Keratinocyte (primary cell): Measurements from ENCODE around the gene GLUD1.

Experiments
- EZH2 ChIP-seq: IDR thresholded peaks from one replicate; pipeline ENCODE4 v1.6.1; 2012; ENCODE audit warnings: inconsistent platforms, mild to moderate bottlenecking, low read length, moderate library complexity
- TF ChIP-seq, protein P1 (sequence below), 3 experiments: IDR thresholded peaks in 1 of 3; conservative IDR thresholded peaks in 1 of 3; optimal IDR thresholded peaks in 1 of 3; 2 replicates in 2 of 3; 3 replicates in 1 of 3; pipeline versions ENCODE3 to v1.5.1; 2011; ENCODE audit warnings: low read length in 3 of 3, mild to moderate bottlenecking in 3 of 3, moderate library complexity in 2 of 3, control low read depth in 1 of 3, inconsistent platforms in 1 of 3; ENCODE audit not compliant: insufficient read depth in 2 of 3; ENCODE audit errors: extremely low read depth in 1 of 3

GRCh38 chr10:87093632-87094372 lies 841 bp downstream of the GLUD1 start:
- TF ChIP-seq, protein P1, sequence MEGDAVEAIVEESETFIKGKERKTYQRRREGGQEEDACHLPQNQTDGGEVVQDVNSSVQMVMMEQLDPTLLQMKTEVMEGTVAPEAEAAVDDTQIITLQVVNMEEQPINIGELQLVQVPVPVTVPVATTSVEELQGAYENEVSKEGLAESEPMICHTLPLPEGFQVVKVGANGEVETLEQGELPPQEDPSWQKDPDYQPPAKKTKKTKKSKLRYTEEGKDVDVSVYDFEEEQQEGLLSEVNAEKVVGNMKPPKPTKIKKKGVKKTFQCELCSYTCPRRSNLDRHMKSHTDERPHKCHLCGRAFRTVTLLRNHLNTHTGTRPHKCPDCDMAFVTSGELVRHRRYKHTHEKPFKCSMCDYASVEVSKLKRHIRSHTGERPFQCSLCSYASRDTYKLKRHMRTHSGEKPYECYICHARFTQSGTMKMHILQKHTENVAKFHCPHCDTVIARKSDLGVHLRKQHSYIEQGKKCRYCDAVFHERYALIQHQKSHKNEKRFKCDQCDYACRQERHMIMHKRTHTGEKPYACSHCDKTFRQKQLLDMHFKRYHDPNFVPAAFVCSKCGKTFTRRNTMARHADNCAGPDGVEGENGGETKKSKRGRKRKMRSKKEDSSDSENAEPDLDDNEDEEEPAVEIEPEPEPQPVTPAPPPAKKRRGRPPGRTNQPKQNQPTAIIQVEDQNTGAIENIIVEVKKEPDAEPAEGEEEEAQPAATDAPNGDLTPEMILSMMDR (optimal IDR thresholded peaks at IDR 0.05 in 1 of 3, IDR thresholded peaks at IDR 0.05 in 1 of 3, conservative IDR thresholded peaks at IDR 0.05 in 1 of 3; ENCODE audit: extremely low read depth in 1 of 3, insufficient read depth in 2 of 3, low read length in 3 of 3): no peak
- TF ChIP-seq EZH2: no peak
